HEK293 (cell line): Measurements from ENCODE around the gene TRAF6.

Experiments used
- CTCF ChIA-PET: fragments of 350-600 bp; formaldehyde crosslinking; extraction: SDS; loops from one replicate; lab custom pipeline; 2021; ENCODE audit warnings: antibody characterized with exemption; lab: Yijun Ruan, JAX
- POLR2A ChIA-PET: fragments of 300-600 bp; formaldehyde crosslinking; extraction: SDS; loops from one replicate; lab custom pipeline; 2020; ENCODE audit warnings: antibody characterized with exemption, inconsistent platforms; lab: Yijun Ruan, JAX
- H3K27ac ChIP-seq: fragments of 200-500 bp; sonication (Bioruptor generic); 2 replicates; pipeline ENCODE4 v1.5.1; 2014; ENCODE audit warnings: low read depth, low read length, control low read depth, inconsistent platforms; ENCODE audit errors: extremely low read depth
- H3K36me3 ChIP-seq, 2 experiments: fragments of 200-500 bp in 1 of 2; sonication (Bioruptor generic) in 1 of 2; 1 replicate in 1 of 2; 2 replicates in 1 of 2; pipeline ENCODE4 v1.5.1; 2014 to 2017; ENCODE audit warnings: inconsistent platforms in 2 of 2, low read length in 2 of 2; ENCODE audit not compliant: control insufficient read depth in 2 of 2, insufficient read depth in 1 of 2
- H3K4me1 ChIP-seq: fragments of 200-500 bp; sonication (Bioruptor generic); 2 replicates; pipeline ENCODE4 v1.5.1; 2014; ENCODE audit warnings: mild to moderate bottlenecking, low read length, inconsistent platforms; ENCODE audit not compliant: control insufficient read depth, insufficient read depth
- H3K4me3 ChIP-seq: 2 replicates; pipeline ENCODE4 v1.5.1; 2011; ENCODE audit warnings: low read depth, mild to moderate bottlenecking, control low read depth, low read length, moderate library complexity
- H3K9me3 ChIP-seq: fragments of 200-500 bp; sonication (Bioruptor generic); 2 replicates; pipeline ENCODE4 v1.5.1; 2014; ENCODE audit warnings: low read depth, low read length, inconsistent platforms; ENCODE audit not compliant: control insufficient read depth, insufficient read depth
- INSM2 ChIP-seq: fragments of 450-650 bp; formaldehyde crosslinking; IDR thresholded peaks from 2 replicates; pipeline ENCODE4 v1.5.1; 2016; ENCODE audit warnings: missing biosample characterization, missing genetic modification characterization
- KLF1 ChIP-seq: fragments of 450-650 bp; formaldehyde crosslinking; IDR thresholded peaks from 2 replicates; pipeline ENCODE4 v1.5.1; 2016; ENCODE audit warnings: missing biosample characterization, missing genetic modification characterization
- KLF8 ChIP-seq: fragments of 450-650 bp; formaldehyde crosslinking; IDR thresholded peaks from 2 replicates; pipeline ENCODE4 v1.5.1; 2016; ENCODE audit warnings: missing biosample characterization, missing genetic modification characterization
- PRDM6 ChIP-seq: fragments of 450-650 bp; formaldehyde crosslinking; IDR thresholded peaks from 2 replicates; pipeline ENCODE4 v1.5.1; 2017; ENCODE audit warnings: missing biosample characterization, missing genetic modification characterization
- SCRT1 ChIP-seq: fragments of 450-650 bp; formaldehyde crosslinking; IDR thresholded peaks from 2 replicates; pipeline ENCODE4 v1.5.1; 2016; ENCODE audit warnings: missing biosample characterization, missing genetic modification characterization, borderline replicate concordance
- ZNF112 ChIP-seq: fragments of 450-650 bp; formaldehyde crosslinking; IDR thresholded peaks from 2 replicates; pipeline ENCODE4 v1.5.0; 2017; ENCODE audit warnings: missing biosample characterization, missing genetic modification characterization
- ZNF133 ChIP-seq: fragments of 450-650 bp; formaldehyde crosslinking; IDR thresholded peaks from 2 replicates; pipeline ENCODE4 v1.5.1; 2016; ENCODE audit warnings: missing biosample characterization, missing genetic modification characterization
- ZNF169 ChIP-seq: fragments of 450-650 bp; formaldehyde crosslinking; IDR thresholded peaks from 2 replicates; pipeline ENCODE4 v1.5.1; 2016; ENCODE audit warnings: missing biosample characterization, missing genetic modification characterization
- ZNF19 ChIP-seq: fragments of 450-650 bp; formaldehyde crosslinking; IDR thresholded peaks from 2 replicates; pipeline ENCODE4; 2016; ENCODE audit warnings: missing biosample characterization, missing genetic modification characterization, low read depth
- ZNF266 ChIP-seq: fragments of 450-650 bp; formaldehyde crosslinking; IDR thresholded peaks from 2 replicates; pipeline ENCODE4 v1.5.1; 2016; ENCODE audit warnings: missing biosample characterization, missing genetic modification characterization, low read depth
- ZNF280C ChIP-seq: fragments of 450-650 bp; formaldehyde crosslinking; IDR thresholded peaks from 2 replicates; pipeline ENCODE4 v1.5.1; 2016; ENCODE audit warnings: missing biosample characterization, missing genetic modification characterization
- ZNF311 ChIP-seq: fragments of 450-650 bp; formaldehyde crosslinking; IDR thresholded peaks from 2 replicates; pipeline ENCODE4 v1.5.1; 2017; ENCODE audit warnings: missing biosample characterization, missing genetic modification characterization, borderline replicate concordance
- ZNF324 ChIP-seq: fragments of 450-650 bp; formaldehyde crosslinking; IDR thresholded peaks from 2 replicates; pipeline ENCODE4 v1.5.1; 2016; ENCODE audit warnings: missing biosample characterization, missing genetic modification characterization
- ZNF354C ChIP-seq: fragments of 450-650 bp; formaldehyde crosslinking; IDR thresholded peaks from 2 replicates; pipeline ENCODE4 v1.5.1; 2016; ENCODE audit warnings: missing biosample characterization, missing genetic modification characterization, low read depth, borderline replicate concordance
- ZNF416 ChIP-seq: fragments of 450-650 bp; formaldehyde crosslinking; IDR thresholded peaks from 2 replicates; pipeline ENCODE4 v1.5.1; 2016; ENCODE audit warnings: missing biosample characterization, missing genetic modification characterization
- ZNF501 ChIP-seq: fragments of 450-650 bp; formaldehyde crosslinking; IDR thresholded peaks from 2 replicates; pipeline ENCODE4 v1.5.1; 2016; ENCODE audit warnings: missing biosample characterization, missing genetic modification characterization
- ZNF544 ChIP-seq: fragments of 450-650 bp; formaldehyde crosslinking; IDR thresholded peaks from 2 replicates; pipeline ENCODE4 v1.5.0; 2017; ENCODE audit warnings: missing biosample characterization, missing genetic modification characterization
- ZNF548 ChIP-seq: fragments of 450-650 bp; formaldehyde crosslinking; IDR thresholded peaks from 2 replicates; pipeline ENCODE4 v1.5.1; 2016; ENCODE audit warnings: missing biosample characterization, missing genetic modification characterization
- ZNF626 ChIP-seq: fragments of 450-650 bp; sonication (Bioruptor Pico); formaldehyde crosslinking; IDR thresholded peaks from 2 replicates; pipeline ENCODE4 v1.5.1; 2018; ENCODE audit warnings: missing biosample characterization, missing genetic modification characterization, inconsistent platforms
- ZNF670 ChIP-seq: fragments of 450-650 bp; formaldehyde crosslinking; IDR thresholded peaks from 2 replicates; pipeline ENCODE4 v1.5.1; 2016; ENCODE audit warnings: missing biosample characterization, missing genetic modification characterization, low read depth
- ZSCAN30 ChIP-seq: fragments of 450-650 bp; IDR thresholded peaks from 2 replicates; pipeline ENCODE4 v1.5.1; 2018; ENCODE audit warnings: missing biosample characterization, mild to moderate bottlenecking, missing genetic modification characterization, moderate library complexity
- ZXDB ChIP-seq: fragments of 450-650 bp; formaldehyde crosslinking; IDR thresholded peaks from 2 replicates; pipeline ENCODE4 v1.5.1; 2016; ENCODE audit warnings: missing biosample characterization, missing genetic modification characterization
- TF ChIP-seq, protein P1 (sequence below): fragments of 450-650 bp; formaldehyde crosslinking; IDR thresholded peaks from 2 replicates; pipeline ENCODE4 v1.5.1; 2016; ENCODE audit warnings: missing biosample characterization, missing genetic modification characterization
- TF ChIP-seq, protein P2 (sequence below): fragments of 450-650 bp; formaldehyde crosslinking; optimal IDR thresholded peaks from 2 replicates; pipeline ENCODE3; 2016; ENCODE audit warnings: missing biosample characterization, mild to moderate bottlenecking, missing genetic modification characterization

TRAF6 gene

GRCh38 chr11:36467012-36467411 lies 43.1 kb downstream of the TRAF6 start:
- H3K4me1 ChIP-seq, result no peaks in the 10 kb centered on the region
- no peak overlapping the region for H3K27ac ChIP-seq
- POLR2A ChIA-PET, result interaction anchor here (1.3 to 4.7 kb wide), 3 partner anchors 11 to 90 kb away, joined by 4 to 33 read pairs (median 20); no protein-coding TSS in a partner anchor
- CTCF ChIA-PET, result interaction anchor here (0.6 to 5.6 kb wide), 8 partner anchors 8 to 103 kb away, joined by 3 to 48 read pairs (median 12); no protein-coding TSS in a partner anchor
- no peak overlapping the region for H3K4me3 ChIP-seq
- TF ChIP-seq ZNF670 (tag by site-specific recombination) (no peak), KLF1 (no peak), ZNF324 (tag by site-specific recombination) (no peak), ZNF169 (tag by site-specific recombination) (no peak), KLF8 (no peak), ZNF280C (tag by site-specific recombination) (no peak)
- TF ChIP-seq, protein P1, sequence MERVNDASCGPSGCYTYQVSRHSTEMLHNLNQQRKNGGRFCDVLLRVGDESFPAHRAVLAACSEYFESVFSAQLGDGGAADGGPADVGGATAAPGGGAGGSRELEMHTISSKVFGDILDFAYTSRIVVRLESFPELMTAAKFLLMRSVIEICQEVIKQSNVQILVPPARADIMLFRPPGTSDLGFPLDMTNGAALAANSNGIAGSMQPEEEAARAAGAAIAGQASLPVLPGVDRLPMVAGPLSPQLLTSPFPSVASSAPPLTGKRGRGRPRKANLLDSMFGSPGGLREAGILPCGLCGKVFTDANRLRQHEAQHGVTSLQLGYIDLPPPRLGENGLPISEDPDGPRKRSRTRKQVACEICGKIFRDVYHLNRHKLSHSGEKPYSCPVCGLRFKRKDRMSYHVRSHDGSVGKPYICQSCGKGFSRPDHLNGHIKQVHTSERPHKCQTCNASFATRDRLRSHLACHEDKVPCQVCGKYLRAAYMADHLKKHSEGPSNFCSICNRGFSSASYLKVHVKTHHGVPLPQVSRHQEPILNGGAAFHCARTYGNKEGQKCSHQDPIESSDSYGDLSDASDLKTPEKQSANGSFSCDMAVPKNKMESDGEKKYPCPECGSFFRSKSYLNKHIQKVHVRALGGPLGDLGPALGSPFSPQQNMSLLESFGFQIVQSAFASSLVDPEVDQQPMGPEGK (tag by site-specific recombination), result no peak
- no peaks in the 10 kb centered on the region for H3K36me3 ChIP-seq
- H3K9me3 ChIP-seq, result no peaks in the 10 kb centered on the region

GRCh38 chr11:36465449-36466163 lies 44.5 kb downstream of the TRAF6 start:
- Histone ChIP-seq H3K4me1 (no peaks in the 10 kb centered on the region), H3K36me3 (no peaks in the 10 kb centered on the region), H3K9me3 (no peaks in the 10 kb centered on the region), H3K27ac (no peak overlapping the region), H3K4me3 (no peak overlapping the region)
- ChIA-PET POLR2A (no interaction called here), CTCF (interaction anchor here (0.7 to 5.6 kb wide), 8 partner anchors 9 to 173 kb away, joined by 3 to 48 read pairs (median 6); no protein-coding TSS in a partner anchor)
- TF ChIP-seq ZXDB (tag by site-specific recombination), result no peak
- TF ChIP-seq ZNF19, result no peak
- no peak for TF ChIP-seq ZNF354C (tag by site-specific recombination)
- TF ChIP-seq, protein P2, sequence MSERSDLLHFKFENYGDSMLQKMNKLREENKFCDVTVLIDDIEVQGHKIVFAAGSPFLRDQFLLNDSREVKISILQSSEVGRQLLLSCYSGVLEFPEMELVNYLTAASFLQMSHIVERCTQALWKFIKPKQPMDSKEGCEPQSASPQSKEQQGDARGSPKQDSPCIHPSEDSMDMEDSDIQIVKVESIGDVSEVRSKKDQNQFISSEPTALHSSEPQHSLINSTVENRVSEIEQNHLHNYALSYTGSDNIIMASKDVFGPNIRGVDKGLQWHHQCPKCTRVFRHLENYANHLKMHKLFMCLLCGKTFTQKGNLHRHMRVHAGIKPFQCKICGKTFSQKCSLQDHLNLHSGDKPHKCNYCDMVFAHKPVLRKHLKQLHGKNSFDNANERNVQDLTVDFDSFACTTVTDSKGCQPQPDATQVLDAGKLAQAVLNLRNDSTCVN, result no peak
- TF ChIP-seq ZNF112 (tag by site-specific recombination), result no peak
- no peak for TF ChIP-seq ZNF548 (tag by site-specific recombination)
- TF ChIP-seq ZNF133, result no peak
- TF ChIP-seq ZNF501 (tag by site-specific recombination), result no peak
- TF ChIP-seq ZNF670 (tag by site-specific recombination), result no peak
- peak; percentile 83 for TF ChIP-seq PRDM6 (tag by site-specific recombination)
- no peak for TF ChIP-seq ZNF544
- no peak for TF ChIP-seq ZNF266
- no peak for TF ChIP-seq ZNF626
- 0 out of 2 replicates have a peak, but pooled peaks have one; percentile 9 for TF ChIP-seq SCRT1
- TF ChIP-seq ZNF311 (tag by site-specific recombination), result no peak
- no peak for TF ChIP-seq ZSCAN30 (tag by site-specific recombination)
- no peak for TF ChIP-seq INSM2 (tag by site-specific recombination)
- TF ChIP-seq ZNF416 (tag by site-specific recombination), result no peak
